NCI-H748 (cell line): ENCODE measurements around the gene NCBP2.

ENCODE experiments used
- DNase-seq: peaks from one replicate; lab custom pipeline; 2025; ENCODE audit not compliant: unreplicated experiment; lab: John Stamatoyannopoulos, UW

Gene NCBP2

GRCh38 chr3:196941729-196942225 lies 551 bp downstream of the NCBP2 start:
- DNase-seq: peak; percentile 64

GRCh38 chr3:196938576-196938975 lies 3.8 kb downstream of the NCBP2 start:
- DNase-seq: no peak

GRCh38 chr3:196938124-196938523 lies 4.2 kb downstream of the NCBP2 start:
- DNase-seq: no peak

GRCh38 chr3:196936288-196936687 lies 6.0 kb downstream of the NCBP2 start:
- no peak for DNase-seq

- DNase-seq: no peak
These were observed 9.7 kb downstream of the NCBP2 start for GRCh38 chr3:196932600-196932999.

GRCh38 chr3:196931828-196932587 lies 10.3 kb downstream of the NCBP2 start:
- no peak for DNase-seq

GRCh38 chr3:196931157-196931556 lies 11.2 kb downstream of the NCBP2 start:
- no peak for DNase-seq

GRCh38 chr3:196927571-196928453 lies 14.5 kb downstream of the NCBP2 start:
- no peak for DNase-seq

- no peak for DNase-seq
These were observed 21.6 kb downstream of the NCBP2 start for GRCh38 chr3:196920733-196921132.

GRCh38 chr3:196918968-196919367 lies 23.4 kb downstream of the NCBP2 start:
- DNase-seq: no peak

- no peak for DNase-seq
These were observed 25.3 kb downstream of the NCBP2 start for GRCh38 chr3:196916995-196917394.

GRCh38 chr3:196916221-196916620 lies 26.1 kb downstream of the NCBP2 start:
- no peak for DNase-seq

- no peak for DNase-seq
These were observed 27.0 kb downstream of the NCBP2 start for GRCh38 chr3:196915375-196915774.

- no peak for DNase-seq
These were observed 27.5 kb downstream of the NCBP2 start for GRCh38 chr3:196914866-196915265.

- no peak for DNase-seq
These were observed 38.6 kb downstream of the NCBP2 start for GRCh38 chr3:196903740-196904139.

GRCh38 chr3:196902296-196902695 lies 40.0 kb downstream of the NCBP2 start:
- DNase-seq: no peak

- no peak for DNase-seq
These were observed 40.6 kb downstream of the NCBP2 start for GRCh38 chr3:196901768-196902167.

- DNase-seq: no peak
These were observed 46.1 kb downstream of the NCBP2 start for GRCh38 chr3:196896229-196896628.

GRCh38 chr3:196894557-196895295 lies 47.6 kb downstream of the NCBP2 start:
- DNase-seq: no peak

- no peak for DNase-seq
These were observed 52.3 kb downstream of the NCBP2 start for GRCh38 chr3:196889844-196890708.
